AG10803 (cell line): ENCODE data around the gene PTCD1.

ENCODE experiments used
- DNase-seq: peaks from one replicate; pipeline ENCODE4 v3.0.0; 2010; ENCODE audit warnings: low read depth
- H3K4me3 ChIP-seq: 2 replicates; pipeline ENCODE4 v1.5.1; 2011; ENCODE audit warnings: mild to moderate bottlenecking, low read length, control low read depth
- CTCF ChIP-seq: conservative IDR thresholded peaks from 2 replicates; pipeline ENCODE4 v1.5.1; 2011; ENCODE audit warnings: mild to moderate bottlenecking, low read length, control low read depth, inconsistent platforms

The PTCD1 gene

DNA sequence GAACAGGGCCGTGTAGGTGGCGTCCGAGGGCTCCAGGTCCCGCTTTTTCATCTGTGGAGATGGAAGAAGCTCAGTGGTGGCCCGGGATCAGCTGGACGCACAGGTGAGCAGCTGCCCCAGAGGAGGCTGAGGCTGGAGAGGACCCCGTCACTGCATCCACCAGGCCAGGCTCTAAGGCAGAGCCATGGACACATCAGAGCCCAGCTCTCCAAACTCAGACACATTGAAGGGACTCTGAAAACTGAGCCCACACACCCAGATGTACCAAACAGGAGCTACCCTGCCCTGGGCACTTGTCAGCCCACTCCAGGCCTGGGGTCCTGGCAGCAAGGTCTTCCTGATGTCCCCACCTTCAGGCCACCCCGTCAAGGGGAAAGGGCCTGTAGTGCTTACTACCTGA lies 8.8 kb downstream of the PTCD1 start:
- no peak for TF ChIP-seq CTCF
- DNase-seq, result no peak
- H3K4me3 ChIP-seq, result no peak overlapping the region

- no peak for DNase-seq
- no peak for TF ChIP-seq CTCF
- no peak overlapping the region for H3K4me3 ChIP-seq
These were observed 9.5 kb downstream of the PTCD1 start for GRCh38 chr7:99428972-99429566.

DNA sequence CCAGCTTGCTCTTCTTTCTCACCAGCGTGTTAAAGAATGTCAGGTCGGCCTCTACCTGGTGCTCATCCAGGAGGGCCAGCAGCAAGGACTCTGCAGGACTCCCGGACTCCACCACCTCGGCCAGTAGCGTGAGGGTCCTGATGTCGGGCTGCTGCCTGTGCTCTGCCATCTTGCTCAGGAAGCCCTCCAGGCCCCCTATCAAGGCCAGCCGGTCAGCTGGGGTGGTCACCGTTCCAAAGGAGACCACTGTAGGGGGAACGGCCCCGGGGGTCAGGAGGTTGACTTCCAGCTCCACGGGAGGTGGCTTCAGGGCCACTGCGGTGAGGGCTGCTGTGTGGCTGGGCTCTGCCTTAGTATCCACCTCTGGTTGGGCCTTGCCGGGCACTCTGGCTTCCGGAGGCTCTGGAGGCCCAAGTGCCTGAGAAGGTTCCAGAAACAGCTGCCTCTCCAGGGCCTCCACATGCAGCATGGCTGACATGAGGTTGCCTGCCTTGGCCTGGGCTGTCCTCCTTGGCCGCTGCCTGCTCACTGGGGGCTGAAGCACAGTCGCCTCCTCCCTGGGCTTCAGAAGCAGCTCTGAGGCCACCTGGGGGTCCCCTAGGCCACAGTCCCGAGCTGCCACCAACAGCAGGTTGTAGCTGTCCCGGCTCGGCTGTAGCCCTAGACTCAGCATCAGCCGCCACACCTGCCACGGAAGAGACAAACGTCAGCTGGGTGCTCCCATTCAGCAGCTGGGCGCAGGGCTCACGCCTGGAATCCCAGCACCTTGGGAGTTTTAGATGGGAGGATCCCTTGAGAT lies 13.5 kb downstream of the PTCD1 start:
- no peak for DNase-seq
- no peak for TF ChIP-seq CTCF
- H3K4me3 ChIP-seq, result no peak overlapping the region

GRCh38 chr7:99422625-99423024 lies 16.0 kb downstream of the PTCD1 start:
- TF ChIP-seq CTCF, result no peak
- no peak overlapping the region for H3K4me3 ChIP-seq
- no peak for DNase-seq

DNA sequence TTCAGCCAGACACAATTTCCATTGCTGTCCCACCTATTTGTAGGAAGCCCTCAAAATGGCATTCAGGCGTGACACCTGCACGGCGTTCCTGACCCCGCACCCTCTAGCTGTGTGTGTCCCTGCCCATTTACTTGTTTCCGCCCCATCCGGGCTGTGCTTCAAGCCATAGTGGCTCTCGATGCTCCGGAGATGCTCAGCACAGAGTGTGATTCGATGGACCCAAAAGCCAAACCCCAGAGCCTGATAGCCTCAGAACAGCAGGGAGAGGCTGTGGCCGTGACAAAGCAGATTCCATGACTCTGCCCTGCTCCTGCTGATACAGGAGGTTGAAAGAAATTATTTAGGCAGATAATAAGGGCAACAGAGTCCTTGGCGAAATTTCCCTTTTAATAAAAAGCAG lies 16.4 kb downstream of the PTCD1 start:
- TF ChIP-seq CTCF, result no peak
- H3K4me3 ChIP-seq, result no peak overlapping the region
- no peak for DNase-seq

- no peak for DNase-seq
- no peak overlapping the region for H3K4me3 ChIP-seq
- no peak for TF ChIP-seq CTCF
These were observed 17.6 kb downstream of the PTCD1 start for GRCh38 chr7:99420986-99421385.

DNA sequence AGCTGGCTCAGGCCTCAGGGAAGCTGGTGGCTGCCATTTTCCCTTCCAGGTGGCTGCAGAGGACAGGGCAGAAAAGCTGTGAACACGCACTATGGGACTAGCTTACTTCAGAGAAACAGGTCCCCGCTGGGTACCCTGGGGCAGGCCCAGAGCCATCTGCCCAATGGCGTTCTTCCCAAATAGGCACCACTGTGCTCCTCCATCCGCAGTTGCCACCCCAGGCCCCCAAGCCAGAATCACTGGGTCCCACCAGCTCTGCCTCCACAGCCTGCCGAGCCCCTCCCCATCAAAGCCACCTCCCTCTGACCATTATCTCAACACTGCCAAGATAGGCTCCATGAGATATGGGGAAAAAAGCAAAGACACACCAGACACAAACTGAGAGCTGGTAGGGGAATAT lies 18.4 kb downstream of the PTCD1 start:
- H3K4me3 ChIP-seq, result no peak overlapping the region
- no peak for TF ChIP-seq CTCF
- no peak for DNase-seq
